NB4 (cell line): Measurements from ENCODE around the gene NRXN3.

Experiments
- MYC ChIP-seq: IDR thresholded peaks from 2 replicates; pipeline ENCODE4 v1.6.1; 2011; ENCODE audit warnings: low read depth, low read length
- TF ChIP-seq, protein P1 (sequence below): IDR thresholded peaks from one replicate; pipeline ENCODE4 v1.5.1; 2012; ENCODE audit warnings: low read depth, low read length
- TF ChIP-seq, protein P2 (sequence below): IDR thresholded peaks from 2 replicates; pipeline ENCODE4 v1.6.1; 2011; ENCODE audit warnings: low read depth, low read length

DNA sequence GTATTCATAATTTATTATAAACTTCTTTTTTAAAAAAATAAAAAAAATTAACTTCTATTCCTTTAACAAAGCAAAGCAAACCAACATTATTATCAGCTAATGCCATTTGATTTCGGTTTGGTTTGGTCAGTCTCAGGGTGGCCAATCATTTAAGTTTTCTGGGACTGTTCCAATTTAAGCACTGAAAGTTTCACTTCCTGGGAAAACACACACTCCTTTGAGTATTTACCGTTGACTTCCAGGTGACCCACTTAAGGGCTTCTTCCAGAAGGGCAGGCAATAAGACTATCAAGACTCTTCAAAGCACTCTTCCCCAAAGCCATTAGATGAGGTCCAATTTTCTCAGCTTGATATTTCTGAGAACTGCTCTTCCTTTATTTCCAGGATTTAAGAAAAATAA, 1187.1 kb downstream of the NRXN3 start:
- TF ChIP-seq, protein P1, sequence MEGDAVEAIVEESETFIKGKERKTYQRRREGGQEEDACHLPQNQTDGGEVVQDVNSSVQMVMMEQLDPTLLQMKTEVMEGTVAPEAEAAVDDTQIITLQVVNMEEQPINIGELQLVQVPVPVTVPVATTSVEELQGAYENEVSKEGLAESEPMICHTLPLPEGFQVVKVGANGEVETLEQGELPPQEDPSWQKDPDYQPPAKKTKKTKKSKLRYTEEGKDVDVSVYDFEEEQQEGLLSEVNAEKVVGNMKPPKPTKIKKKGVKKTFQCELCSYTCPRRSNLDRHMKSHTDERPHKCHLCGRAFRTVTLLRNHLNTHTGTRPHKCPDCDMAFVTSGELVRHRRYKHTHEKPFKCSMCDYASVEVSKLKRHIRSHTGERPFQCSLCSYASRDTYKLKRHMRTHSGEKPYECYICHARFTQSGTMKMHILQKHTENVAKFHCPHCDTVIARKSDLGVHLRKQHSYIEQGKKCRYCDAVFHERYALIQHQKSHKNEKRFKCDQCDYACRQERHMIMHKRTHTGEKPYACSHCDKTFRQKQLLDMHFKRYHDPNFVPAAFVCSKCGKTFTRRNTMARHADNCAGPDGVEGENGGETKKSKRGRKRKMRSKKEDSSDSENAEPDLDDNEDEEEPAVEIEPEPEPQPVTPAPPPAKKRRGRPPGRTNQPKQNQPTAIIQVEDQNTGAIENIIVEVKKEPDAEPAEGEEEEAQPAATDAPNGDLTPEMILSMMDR: no peak
- TF ChIP-seq, protein P2, sequence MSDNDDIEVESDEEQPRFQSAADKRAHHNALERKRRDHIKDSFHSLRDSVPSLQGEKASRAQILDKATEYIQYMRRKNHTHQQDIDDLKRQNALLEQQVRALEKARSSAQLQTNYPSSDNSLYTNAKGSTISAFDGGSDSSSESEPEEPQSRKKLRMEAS: no peak
- no peak for TF ChIP-seq MYC
